ENCODE data around the gene GARIN5A.

Gene GARIN5A

GRCh38 chr19:50433201-50434180, 43.2 kb downstream of the GARIN5A start:
- DNase-seq (ENCODE audit: low spot score) = no peak

GRCh38 chr19:50432221-50433028, 44.2 kb downstream of the GARIN5A start, which contains the start of gene MYBPC2:
Gene MYBPC2, plus strand, starts transcription at chr19:50432892. Its CDS starts 62 bp downstream, at chr19:50432954.
- no peak for DNase-seq (ENCODE audit: low spot score)

DNA sequence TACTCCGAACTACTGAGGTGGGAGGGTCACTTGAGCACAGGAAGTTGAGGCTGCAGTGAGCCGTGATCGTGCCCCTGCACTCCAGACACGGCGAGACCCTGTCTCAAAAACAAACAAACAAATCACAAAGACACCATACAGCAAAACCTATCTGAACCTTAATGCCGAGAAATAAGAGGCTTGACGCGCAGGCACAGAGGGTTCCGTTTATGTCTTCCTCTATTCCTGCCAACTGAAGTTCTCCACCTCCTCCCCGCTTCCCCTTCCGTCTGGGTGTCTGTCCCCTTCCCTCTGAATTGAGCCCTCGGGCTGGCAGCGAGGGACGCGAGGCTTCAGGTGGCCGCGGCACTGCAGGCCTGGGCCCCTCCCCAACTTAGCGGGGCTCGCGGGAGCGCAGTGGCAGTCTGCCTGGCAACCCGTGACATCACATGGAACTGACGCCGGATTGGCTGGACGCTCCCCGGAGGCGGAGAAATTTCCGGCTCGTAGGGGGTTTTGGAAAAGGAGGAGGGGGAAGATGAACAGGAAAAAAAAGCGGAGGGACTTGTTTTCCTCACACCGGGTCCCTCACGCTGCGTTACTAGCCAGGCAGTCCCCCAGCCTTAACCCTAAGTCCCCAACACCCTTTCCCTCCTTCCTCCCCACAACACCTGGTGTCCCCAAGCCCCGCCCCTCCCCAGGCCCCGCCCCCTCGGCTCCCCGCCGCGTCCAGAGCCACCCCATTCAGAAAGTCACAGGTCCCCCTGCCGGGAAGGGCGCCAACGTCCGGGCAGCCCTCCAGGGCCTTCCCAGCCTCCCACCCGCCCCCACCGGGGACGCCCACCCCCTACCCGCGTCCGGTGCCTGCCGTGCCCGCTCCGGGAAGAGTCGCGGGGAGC, 45.1 kb downstream of the GARIN5A start:
- DNase-seq (ENCODE audit: low spot score) = peak; percentile 70

GRCh38 chr19:50430888-50431342, 45.7 kb downstream of the GARIN5A start:
- no peak for DNase-seq (ENCODE audit: low spot score)

DNA sequence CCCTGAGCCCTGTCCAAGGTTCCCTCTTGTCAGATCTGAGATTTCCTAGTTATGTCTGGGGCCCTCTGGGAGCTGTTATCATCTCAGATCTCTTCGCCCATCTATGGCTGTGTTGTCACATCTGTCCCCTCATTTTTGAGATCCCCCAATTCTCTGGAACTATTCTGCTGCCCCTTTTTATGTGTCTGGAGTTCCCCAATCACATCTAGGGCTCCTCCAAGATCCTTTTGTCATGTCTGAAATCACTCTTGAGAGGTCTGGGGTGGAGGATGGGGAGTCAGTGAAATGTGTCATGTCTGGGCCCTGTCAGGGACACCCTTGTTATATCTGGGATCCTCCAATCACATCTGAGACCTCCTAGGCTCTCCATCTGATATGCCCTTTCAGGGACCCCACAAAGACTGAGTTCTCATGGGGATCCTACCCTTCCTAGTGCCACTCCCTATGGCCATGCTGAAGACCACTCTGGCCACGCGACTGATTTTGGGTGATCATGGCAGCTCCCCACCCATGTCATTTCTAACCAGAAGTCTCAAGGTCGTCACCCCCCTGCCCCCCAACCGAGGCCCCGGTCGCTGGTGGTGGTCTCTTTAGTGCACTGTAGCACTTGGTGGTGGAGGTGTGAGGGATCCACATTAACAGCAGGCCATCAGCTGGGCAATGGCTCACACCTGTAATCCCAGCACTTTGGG, 47.7 kb downstream of the GARIN5A start:
- no peak for DNase-seq (ENCODE audit: low spot score)

GRCh38 chr19:50427997-50428425, 48.6 kb downstream of the GARIN5A start:
- DNase-seq (ENCODE audit: low spot score) = peak; percentile 76

GRCh38 chr19:50427318-50427925, 49.2 kb downstream of the GARIN5A start:
- no peak for DNase-seq (ENCODE audit: low spot score)

DNA sequence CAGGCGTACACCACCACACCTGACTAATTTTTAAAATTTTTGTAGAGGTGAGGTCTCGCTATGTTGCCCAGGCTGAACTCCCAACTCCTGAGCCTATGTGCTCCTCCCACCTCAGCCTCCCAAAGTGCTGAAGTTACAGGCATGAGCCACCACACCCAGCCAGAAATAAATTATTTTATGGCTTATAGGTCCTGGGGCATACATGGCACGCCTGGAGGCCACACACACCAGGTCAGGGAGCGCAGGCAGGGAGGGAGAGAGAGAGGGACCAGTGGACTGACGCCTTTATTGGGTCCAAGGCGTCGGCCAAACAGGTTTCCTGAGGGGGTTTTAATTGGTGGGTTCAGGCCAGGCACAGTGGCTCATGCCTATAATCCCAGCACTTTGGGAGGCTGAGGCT, 51.1 kb downstream of the GARIN5A start:
- DNase-seq (ENCODE audit: low spot score) = no peak

- no peak for DNase-seq (ENCODE audit: low spot score)
These were observed 53.2 kb downstream of the GARIN5A start for GRCh38 chr19:50423279-50424113.

DNA sequence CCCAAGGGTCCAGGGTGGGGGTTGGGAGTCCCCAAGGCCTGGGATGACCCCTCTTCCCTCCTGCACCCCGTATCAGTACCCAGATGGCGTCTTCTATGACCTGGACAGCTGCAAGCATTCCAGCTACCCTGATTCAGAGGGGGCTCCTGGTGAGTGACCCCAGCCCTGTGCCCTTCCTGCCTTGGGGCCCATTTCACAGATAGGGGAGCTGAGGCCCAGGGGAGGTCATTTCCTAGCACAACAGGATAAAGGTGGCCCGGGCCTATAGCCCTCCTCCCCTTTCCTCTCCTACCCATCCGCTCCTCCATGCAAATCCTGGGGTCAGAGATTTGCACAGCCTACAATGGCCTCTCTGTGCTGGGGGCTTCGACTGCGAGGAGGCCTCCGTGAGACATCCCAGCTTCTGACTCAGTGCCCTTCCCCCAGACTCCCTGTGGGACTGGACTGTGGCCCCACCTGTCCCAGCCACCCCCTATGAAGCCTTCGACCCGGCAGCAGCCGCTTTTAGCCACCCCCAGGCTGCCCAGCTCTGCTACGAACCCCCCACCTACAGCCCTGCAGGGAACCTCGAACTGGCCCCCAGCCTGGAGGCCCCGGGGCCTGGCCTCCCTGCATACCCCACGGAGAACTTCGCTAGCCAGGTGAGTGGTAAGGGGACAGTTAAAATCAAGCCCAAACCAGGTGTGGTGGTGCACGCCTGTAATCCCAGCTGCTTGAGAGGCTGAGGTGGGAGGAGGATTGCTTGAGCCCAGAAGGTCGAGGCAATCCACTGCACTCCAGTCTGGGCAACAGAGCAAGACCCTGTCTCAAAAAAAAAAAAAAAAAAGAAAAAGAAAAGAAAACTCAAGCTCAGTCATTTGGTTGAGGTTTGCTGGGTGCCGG, 54.0 kb downstream of the GARIN5A start:
- DNase-seq (ENCODE audit: low spot score) = no peak

- no peak for DNase-seq (ENCODE audit: low spot score)
These were observed 55.8 kb downstream of the GARIN5A start for GRCh38 chr19:50420808-50421207.

DNA sequence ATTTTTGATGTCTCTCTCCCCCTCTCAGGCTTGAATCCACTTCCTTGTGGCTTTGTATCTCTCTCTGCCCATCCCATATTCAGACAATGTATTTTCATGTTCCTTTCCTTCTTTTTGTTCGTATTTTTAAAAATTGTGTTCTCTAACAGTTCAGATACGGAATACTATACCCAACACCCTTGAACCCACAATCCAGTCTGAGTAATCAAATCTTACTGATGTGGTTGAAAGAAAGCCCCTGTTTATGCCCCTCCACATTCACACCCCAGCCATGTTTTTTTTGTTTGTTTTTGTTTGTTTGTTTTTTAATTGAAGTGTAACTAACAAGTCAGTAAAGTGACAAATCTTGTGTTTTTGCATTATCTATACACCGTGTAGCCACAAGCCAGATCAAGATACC, 56.5 kb downstream of the GARIN5A start:
- DNase-seq (ENCODE audit: low spot score) = no peak

DNA sequence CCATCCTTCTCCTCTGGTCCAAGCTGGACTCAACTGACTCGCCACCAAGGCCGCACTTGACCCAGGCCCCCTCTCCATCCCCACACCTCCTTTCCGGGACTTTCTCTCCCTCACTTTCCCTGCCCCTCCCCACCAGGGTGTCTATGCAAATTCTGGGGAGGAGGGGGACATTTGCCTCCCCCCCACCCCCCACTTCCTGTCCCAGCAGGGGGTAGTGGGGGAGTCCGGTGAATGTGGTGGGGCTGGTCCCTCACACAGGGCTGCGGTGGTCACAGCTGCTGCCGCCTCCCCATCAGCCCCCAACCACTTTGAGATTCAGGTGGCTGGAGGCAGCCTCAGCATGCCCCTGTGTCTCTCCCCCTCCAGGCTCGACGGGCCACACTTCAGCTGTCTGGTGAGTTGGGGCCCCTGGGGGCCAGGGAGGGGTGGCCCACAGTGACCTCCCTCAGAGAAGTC, 57.0 kb downstream of the GARIN5A start:
- no peak for DNase-seq (ENCODE audit: low spot score)

DNA sequence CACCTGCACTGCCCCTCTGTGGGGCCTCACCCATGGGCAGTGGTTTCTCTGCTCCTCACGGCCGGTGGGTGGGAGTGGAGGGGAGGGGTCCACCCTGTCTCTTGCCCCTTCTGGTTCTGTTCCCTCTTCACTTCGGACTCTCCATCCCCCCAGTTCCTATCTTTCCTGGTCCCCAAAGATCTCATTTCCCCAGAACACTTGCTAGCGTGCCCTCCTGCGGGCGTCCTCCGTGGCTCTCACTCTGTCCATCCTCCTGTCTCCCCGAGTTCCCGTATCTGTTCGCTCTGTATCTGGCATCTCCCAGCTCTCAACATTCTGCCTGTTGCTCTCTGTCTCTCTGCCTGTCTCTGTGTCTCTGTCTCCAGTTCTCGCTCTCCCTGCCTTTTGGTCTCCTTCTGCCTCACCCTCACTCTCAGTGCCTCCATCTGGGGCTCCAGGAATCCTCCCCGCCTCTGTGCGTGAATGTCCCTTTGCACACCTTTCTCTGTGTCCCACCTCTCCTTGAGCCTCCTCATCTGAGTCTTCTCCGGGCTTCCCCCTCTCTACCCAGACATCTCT, 57.5 kb downstream of the GARIN5A start:
- DNase-seq (ENCODE audit: low spot score) = no peak

- DNase-seq (ENCODE audit: low spot score) = no peak
These were observed 58.2 kb downstream of the GARIN5A start, which contains the start of gene SPIB for GRCh38 chr19:50418176-50419021. Gene SPIB, plus strand, starts transcription at chr19:50418938. Its CDS starts 25 bp downstream, at chr19:50418963.

DNA sequence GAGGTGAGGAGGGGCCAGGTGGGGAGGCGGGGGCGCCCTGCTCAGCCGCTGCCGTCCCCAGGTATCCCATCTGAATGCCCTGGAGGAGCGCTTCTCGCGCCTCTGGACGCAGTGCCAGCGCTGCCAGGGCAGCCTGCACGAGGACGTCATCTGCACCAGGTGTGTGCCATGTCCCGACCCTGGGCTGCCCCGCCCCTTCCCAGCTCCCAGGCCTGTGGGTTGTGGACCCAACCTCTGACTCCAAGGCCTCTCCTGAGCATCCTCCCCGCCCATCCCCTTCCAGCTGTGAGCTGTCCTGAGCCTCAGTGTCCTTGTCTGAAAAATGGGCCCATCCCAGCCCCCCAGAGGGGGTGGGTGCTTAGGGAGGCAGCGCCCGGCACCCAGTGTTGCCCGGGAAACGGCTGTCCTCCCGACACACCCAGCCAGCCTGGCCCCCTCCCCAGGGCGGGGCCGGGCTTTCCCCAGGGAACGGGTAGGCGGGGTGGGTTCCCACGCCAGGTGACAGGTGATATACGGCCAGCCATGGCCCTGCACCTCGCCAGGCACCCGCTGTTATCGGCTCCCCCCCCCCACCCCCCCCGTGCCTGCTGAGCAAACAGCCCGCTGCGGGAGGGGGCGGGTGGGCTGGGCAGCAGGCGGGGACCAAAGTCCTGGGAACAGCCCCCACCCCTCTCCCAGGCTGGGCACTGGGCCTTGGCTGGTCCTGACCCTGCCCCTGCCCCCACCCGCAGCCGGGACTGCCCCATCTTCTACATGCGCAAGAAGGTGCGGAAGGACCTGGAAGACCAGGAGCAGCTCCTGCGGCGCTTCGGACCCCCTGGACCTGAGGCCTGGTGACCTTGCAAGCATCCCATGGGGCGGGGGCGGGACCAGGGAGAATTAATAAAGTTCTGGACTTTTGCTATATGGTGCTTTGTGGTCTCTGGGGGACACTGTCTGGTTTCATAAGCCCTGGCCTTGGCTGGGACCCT, 59.3 kb downstream of the GARIN5A start:
- DNase-seq (ENCODE audit: low spot score) = no peak
